K562 (cell line): ENCODE results near the gene ECSCR. TPM values are rescaled to one million over a fixed set of nuclear protein-coding genes. Genes with fewer than 3 reads are reported as not detected.

ENCODE experiments used
- ARID1B ChIP-seq: fragments of 450-650 bp; IDR thresholded peaks from 2 replicates; pipeline ENCODE4 v1.6.1; 2016; ENCODE audit warnings: antibody characterized with exemption, mild to moderate bottlenecking, inconsistent platforms
- CBX3 ChIP-seq, 2 experiments: IDR thresholded peaks; 1 replicate in 1 of 2; 2 replicates in 1 of 2; pipeline ENCODE4 v1.6.1; 2012; ENCODE audit warnings: inconsistent platforms in 2 of 2, low read length in 2 of 2, borderline replicate concordance in 1 of 2, control low read depth in 1 of 2
- CCNT2 ChIP-seq: IDR thresholded peaks from 2 replicates; pipeline ENCODE4 v1.6.1; 2011; ENCODE audit warnings: borderline replicate concordance, low read depth, mild to moderate bottlenecking, moderate library complexity, mixed read lengths, low read length; ENCODE audit not compliant: insufficient read length; ENCODE audit errors: extremely low read depth
- FOXP4 ChIP-seq: sonication (generic); formaldehyde crosslinking; IDR thresholded peaks from 2 replicates; pipeline ENCODE4 v1.8.0; 2022; ENCODE audit warnings: mild to moderate bottlenecking, missing genetic modification reagents, borderline replicate concordance
- GABPB1 ChIP-seq: sonication (generic); formaldehyde crosslinking; IDR thresholded peaks from 2 replicates; pipeline ENCODE4 v1.8.0; 2022; ENCODE audit warnings: mild to moderate bottlenecking, missing genetic modification reagents
- GTF2E2 ChIP-seq: fragments of 200-800 bp; sonication (Bioruptor generic); IDR thresholded peaks from 2 replicates; pipeline ENCODE4 v1.6.1; 2016; ENCODE audit warnings: missing genetic modification characterization, missing compliant biosample characterization
- HNRNPL ChIP-seq: fragments of 200-400 bp; formaldehyde crosslinking; IDR thresholded peaks from 2 replicates; pipeline ENCODE4 v1.6.1; 2017; ENCODE audit warnings: low read depth, mild to moderate bottlenecking, low read length
- MYC ChIP-seq, 2 experiments: fragments of 250-450 bp in 1 of 2; sonication (Bioruptor Pico) in 1 of 2; IDR thresholded peaks; 2 replicates each; pipeline versions ENCODE4 v1.5.1 to v1.6.1; 2012 to 2021; ENCODE audit warnings: low read depth in 2 of 2, borderline replicate concordance in 1 of 2, improper control_type of control experiment in 1 of 2, low read length in 1 of 2, mild to moderate bottlenecking in 1 of 2, moderate library complexity in 1 of 2
- MYNN ChIP-seq, 2 experiments: sonication (generic); formaldehyde crosslinking in 1 of 2; IDR thresholded peaks; 2 replicates each; pipeline versions ENCODE4 v1.5.0 to v1.6.1; 2016 to 2020; ENCODE audit warnings: antibody characterized with exemption in 1 of 2, missing genetic modification reagents in 1 of 2
- NFATC3 ChIP-seq: fragments of 450-650 bp; IDR thresholded peaks from 2 replicates; pipeline ENCODE4 v1.6.1; 2017; ENCODE audit warnings: mild to moderate bottlenecking
- NFXL1 ChIP-seq: fragments of 450-650 bp; formaldehyde crosslinking; IDR thresholded peaks from 2 replicates; pipeline ENCODE4 v1.4.0; 2021; ENCODE audit warnings: mild to moderate bottlenecking
- PHF8 ChIP-seq: fragments of 200-600 bp; sonication (generic); IDR thresholded peaks from 2 replicates; pipeline ENCODE4 v1.6.1; 2012; ENCODE audit warnings: mixed run types, mild to moderate bottlenecking, inconsistent platforms, low read length, moderate library complexity, borderline replicate concordance
- PRDM10 ChIP-seq: fragments of 450-650 bp; IDR thresholded peaks from 2 replicates; pipeline ENCODE4 v1.6.1; 2018; ENCODE audit not compliant: partially characterized antibody
- RFX5 ChIP-seq: IDR thresholded peaks from 2 replicates; pipeline ENCODE4 v1.6.1; 2011; ENCODE audit warnings: low read depth, mild to moderate bottlenecking, improper control_type of control experiment, low read length
- SPI1 ChIP-seq: IDR thresholded peaks from 2 replicates; pipeline ENCODE4 v1.6.1; 2011; ENCODE audit warnings: low read depth, low read length, control low read depth, borderline replicate concordance
- SRSF9 ChIP-seq: fragments of 200-400 bp; formaldehyde crosslinking; IDR thresholded peaks from 2 replicates; pipeline ENCODE4 v1.6.1; 2017; ENCODE audit warnings: low read depth, low read length, borderline replicate concordance
- TAL1 ChIP-seq: fragments of 450-650 bp; IDR thresholded peaks from 2 replicates; pipeline ENCODE4 v1.6.1; 2016; ENCODE audit warnings: mild to moderate bottlenecking
- U2AF2 ChIP-seq: fragments of 200-400 bp; formaldehyde crosslinking; optimal IDR thresholded peaks from 2 replicates; pipeline ENCODE3; 2017; ENCODE audit warnings: low read depth, mild to moderate bottlenecking, low read length
- VEZF1 ChIP-seq: fragments of 200-800 bp; sonication (Bioruptor generic); IDR thresholded peaks from 2 replicates; pipeline ENCODE4 v1.6.1; 2017; ENCODE audit warnings: missing genetic modification characterization, missing compliant biosample characterization
- ZNF184 ChIP-seq: sonication (generic); formaldehyde crosslinking; IDR thresholded peaks from 2 replicates; pipeline ENCODE4 v1.5.0; 2020; ENCODE audit warnings: missing genetic modification reagents
- ZNF444 ChIP-seq: fragments of 250-450 bp; sonication (Bioruptor Pico); IDR thresholded peaks from 2 replicates; pipeline ENCODE4 v1.4.0; 2020; ENCODE audit warnings: mild to moderate bottlenecking, moderate library complexity
- ZNF830 ChIP-seq: fragments of 250-450 bp; sonication (Bioruptor Pico); IDR thresholded peaks from 2 replicates; pipeline ENCODE4 v1.5.0; 2021; ENCODE audit warnings: mild to moderate bottlenecking
- polyA plus RNA-seq, 8 experiments: library from polyadenylated mRNA; depleted of rRNA in 4 of 8; stranded (reverse) in 5 of 8; unstranded in 3 of 8; fragments of >200 nt; fragmentation: Nextera tagmentation in 2 of 8; fragmentation: Illumina TruSeq in 1 of 8; extraction: Ambion mirVana in 2 of 8; extraction: Trizol in 1 of 8; gene quantifications; 2 replicates each; pipeline versions ENCODE4 v1.2.1 to v1.2.3, GENCODE V29; 2011 to 2014; ENCODE audit warnings: inconsistent platforms in 1 of 8, missing spikeins in 1 of 8
- total RNA-seq, 7 experiments: library from RNA; depleted of rRNA in 6 of 7; stranded (reverse); fragments of >200 nt in 6 of 7; fragmentation: Illumina TruSeq in 2 of 7; extraction: Trizol in 2 of 7; gene quantifications; 2 replicates each; pipeline versions ENCODE4 v1.2.1 to v1.2.3, GENCODE V29; 2011 to 2021; ENCODE audit warnings: low replicate concordance in 1 of 7

Gene ECSCR
- total and polyA plus RNA-seq, 9 of the 15 experiments (the other 6 are each of a cell fraction or from before 2014, with no cell fraction given) = 0.10 to 0.25 (median 0.13) TPM; not detected in 6

- no peak for TF ChIP-seq CBX3 (IDR thresholded peaks at IDR 0.05; ENCODE audit: borderline replicate concordance in 1 of 2, low read length in 2 of 2)
- TF ChIP-seq PHF8 = no peak
- no peak for TF ChIP-seq U2AF2
- TF ChIP-seq MYC (IDR thresholded peaks at IDR 0.05; ENCODE audit: low read depth, low read length) = no peak
- no peak for TF ChIP-seq MYC (CRISPR knock-in tag; IDR thresholded peaks at IDR 0.05; ENCODE audit: borderline replicate concordance, low read depth)
- TF ChIP-seq TAL1 = no peak
- TF ChIP-seq ZNF444 (CRISPR knock-in tag) = no peak
- TF ChIP-seq CCNT2 = no peak
- TF ChIP-seq VEZF1 = no peak
- no peak for TF ChIP-seq HNRNPL
- no peak for TF ChIP-seq RFX5
- TF ChIP-seq MYNN (IDR thresholded peaks at IDR 0.05) = peak; percentile 13; the same call in 1 of the 2 replicates
- no peak for TF ChIP-seq MYNN (CRISPR knock-in tag; IDR thresholded peaks at IDR 0.05)
- no peak for TF ChIP-seq ZNF830 (CRISPR knock-in tag)
- no peak for TF ChIP-seq GABPB1
- no peak for TF ChIP-seq SRSF9
- no peak for TF ChIP-seq NFXL1 (CRISPR knock-in tag)
- no peak for TF ChIP-seq ZNF184 (CRISPR knock-in tag)
- TF ChIP-seq GTF2E2 (tag) = no peak
- no peak for TF ChIP-seq NFATC3
- TF ChIP-seq ARID1B = no peak
- TF ChIP-seq PRDM10 = no peak
- peak; percentile 70; the same call in 1 of the 2 replicates for TF ChIP-seq FOXP4 (CRISPR knock-in tag)
- TF ChIP-seq SPI1 = peak; percentile 92
Measured at GRCh38 chr5:139481580-139482049, 19.1 kb upstream of the ECSCR start (continued).
